NCI-H446 treated with DMSO at 0.1 percent for 48 hours (cell line): ENCODE results near the gene BRD4.

Experiments
- DNase-seq: peaks from one replicate; lab custom pipeline; 2025; lab: John Stamatoyannopoulos, UW

The BRD4 gene

DNA sequence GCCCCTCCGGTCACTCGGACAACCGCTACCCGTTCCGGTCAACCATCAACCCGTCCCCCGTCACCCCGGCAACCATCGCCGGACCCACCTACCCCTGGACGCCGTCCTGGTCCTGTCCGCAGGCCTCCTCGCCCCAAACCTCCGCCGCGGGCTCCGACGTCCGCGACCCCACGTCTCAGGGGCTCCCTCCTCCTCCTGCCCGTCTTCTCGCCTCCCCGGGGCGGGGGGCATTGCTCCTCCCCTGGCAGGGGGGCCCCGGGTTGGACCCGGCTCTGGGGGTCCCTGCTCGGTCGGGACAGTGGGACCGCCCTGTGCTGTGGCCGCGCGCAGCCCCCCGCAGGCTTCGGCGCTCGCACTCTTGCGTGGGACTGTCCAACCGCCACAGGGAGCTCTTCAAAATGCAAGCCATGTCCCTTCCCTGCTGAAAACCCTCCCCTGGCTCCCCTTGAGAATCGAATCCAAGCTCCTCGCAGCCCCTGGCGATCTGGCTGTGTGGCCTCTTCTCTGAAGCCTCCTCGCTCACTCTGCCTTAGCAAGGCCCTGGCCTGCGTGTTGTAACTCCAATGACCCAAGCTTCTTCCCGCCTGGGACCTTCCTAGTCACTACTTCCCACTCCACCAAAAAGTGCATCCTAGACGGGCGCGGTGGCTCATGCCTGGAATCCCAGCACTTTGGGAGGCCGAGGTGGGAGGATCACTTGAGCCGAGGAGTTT lies 108.5 kb downstream of the BRD4 start:
- no peak for DNase-seq

DNA sequence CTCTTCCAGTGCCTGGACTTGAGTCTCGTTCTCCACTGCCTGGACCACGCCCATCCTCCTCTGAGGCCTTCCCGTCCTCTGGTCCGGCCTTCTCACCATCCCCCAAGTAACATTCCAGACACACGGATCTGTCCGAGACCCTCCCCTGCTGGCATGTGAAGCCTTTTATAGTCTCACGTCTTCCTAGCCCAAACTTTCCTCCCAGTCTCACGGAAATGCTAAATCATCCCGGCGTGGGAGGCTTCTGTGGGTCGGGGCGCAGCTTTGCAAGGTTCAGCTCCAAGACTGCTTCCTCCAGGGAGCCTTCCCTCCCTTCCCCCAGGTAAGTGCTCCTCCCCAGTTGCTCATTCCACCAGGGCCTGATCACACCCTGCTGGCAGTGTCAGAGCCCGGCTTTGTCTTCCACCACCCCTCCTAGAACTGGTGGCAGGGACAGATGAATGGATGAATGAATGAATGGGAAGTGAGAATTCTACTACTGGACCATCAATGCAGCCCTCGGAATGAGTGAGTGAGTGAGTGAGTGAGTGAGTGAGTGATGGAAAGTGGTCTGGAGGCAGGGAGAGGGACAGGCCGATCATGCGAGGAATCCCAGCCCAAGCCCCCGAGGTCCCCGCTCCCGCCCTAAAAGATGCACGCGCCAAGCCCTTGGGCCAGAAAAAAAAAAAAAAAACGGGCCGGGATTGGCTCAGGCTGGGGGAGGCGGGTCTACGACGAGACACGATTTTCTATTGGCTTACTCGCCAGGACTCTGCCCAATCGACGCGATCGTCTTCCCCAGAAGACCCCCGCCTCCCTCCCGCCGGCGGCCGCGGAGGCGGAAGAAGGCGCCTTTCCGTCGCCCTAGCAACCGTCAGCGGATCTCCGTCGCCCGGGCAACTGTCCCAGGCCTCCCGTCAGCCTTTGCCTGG lies 109.3 kb downstream of the BRD4 start:
- peak; percentile 91 for DNase-seq

DNA sequence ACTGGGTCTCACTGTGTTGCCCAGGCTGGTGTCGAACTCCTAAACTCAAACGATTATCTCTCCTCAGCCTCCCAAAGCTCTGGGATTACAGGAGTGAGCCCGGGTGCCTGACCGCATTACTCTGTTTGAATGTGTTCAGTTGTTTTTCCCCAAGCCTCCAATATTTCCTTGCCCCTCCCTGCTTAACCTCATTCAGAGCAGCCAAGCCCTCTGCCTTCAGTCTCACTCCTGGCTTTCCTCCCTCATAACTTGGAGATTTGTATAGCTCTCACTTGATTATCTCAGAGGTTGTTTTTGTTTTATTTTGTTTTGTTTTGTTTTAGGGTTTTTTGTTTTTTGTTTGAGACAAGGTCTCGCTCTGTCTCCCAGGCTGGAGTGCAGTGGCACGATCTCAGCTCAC lies 111.5 kb downstream of the BRD4 start:
- no peak for DNase-seq

DNA sequence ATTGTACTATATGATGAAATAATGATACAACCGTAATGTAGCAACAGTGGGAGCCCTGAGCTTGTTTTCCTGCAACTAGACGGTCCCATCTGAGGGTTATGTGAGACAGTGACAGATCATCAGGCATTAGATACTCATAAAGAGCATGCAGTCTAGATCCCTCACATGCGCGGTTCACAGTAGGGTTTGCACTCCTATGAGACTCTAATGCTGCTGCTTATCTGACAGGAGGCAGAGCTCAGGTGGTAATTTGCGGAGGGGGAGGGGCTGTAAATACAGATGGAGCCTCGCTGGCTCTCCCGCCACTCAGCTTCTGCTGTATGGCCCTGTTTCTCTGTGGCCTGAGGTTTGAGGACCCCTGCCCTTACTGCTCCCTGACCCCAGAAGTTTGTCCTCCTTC lies 113.8 kb downstream of the BRD4 start:
- DNase-seq: no peak

DNA sequence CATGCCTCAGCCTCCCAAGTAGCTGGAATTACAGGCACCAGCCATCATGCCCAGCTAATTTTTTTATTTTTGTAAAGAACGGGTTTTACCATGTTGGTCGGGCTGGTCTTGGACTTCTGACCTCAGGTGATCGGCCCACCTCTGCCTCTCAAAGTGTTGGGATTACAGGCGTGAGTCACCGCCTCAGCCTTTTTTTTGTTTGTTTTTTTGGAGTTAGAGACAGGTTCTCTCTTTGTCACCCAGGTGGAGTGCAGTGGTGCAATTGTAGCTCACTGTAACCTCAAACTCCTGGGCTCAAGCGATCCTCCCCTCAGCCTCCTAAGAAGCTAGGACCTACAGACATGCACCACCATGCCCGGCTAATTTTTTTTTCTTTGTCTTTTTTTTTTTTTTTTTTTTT lies 116.0 kb downstream of the BRD4 start:
- DNase-seq: no peak

DNA sequence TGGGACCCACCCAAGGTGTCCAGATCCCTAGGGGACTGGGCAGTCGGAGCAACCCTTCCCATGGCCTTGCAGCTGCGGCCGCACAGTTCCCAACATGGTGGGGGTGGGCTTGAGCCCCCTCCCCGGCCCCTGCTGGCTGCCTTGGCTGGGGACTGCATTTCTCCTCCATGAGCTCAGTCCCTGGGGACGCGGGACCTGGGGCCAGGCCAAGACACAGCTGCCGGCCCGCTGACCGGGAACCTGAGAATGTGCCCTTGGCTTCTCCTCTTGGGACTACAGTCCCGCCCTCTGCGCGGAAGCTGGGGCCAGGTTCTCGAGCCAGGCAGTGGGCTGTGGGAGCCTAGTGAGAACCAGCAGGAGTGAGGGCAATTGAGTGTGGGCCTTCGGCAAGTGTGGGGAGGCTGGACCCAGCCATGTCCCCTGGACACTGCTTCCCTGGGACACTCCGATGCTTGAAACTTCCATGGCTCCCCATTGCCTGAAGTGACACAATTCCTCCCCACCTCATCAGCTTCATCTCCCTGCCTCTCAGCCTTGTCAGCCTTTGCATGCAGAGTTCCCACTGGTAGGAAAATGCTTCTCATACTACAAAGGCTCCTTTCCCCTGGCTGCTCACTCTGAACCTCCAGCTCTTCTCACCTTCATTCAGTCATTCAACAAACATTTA lies 118.5 kb downstream of the BRD4 start:
- no peak for DNase-seq

DNA sequence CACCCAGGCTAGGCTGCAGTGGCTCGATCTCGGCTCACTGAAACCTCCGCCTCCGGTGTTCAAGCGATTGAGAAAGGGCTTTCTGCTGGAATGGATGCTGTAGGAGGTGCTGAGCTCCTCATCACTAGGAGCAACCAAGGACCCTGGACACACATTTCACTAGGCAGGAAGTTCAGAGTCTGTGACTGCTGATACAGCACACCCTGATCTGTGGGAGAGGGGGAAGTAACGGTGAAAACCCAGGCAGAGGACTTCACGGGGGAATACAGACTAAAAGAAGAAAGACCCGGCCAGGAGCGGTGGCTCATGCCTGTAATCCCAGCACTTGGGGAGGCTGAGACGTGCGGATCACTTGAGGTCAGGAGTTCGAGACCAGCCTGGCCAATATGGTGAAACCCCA lies 119.6 kb downstream of the BRD4 start:
- DNase-seq: no peak

DNA sequence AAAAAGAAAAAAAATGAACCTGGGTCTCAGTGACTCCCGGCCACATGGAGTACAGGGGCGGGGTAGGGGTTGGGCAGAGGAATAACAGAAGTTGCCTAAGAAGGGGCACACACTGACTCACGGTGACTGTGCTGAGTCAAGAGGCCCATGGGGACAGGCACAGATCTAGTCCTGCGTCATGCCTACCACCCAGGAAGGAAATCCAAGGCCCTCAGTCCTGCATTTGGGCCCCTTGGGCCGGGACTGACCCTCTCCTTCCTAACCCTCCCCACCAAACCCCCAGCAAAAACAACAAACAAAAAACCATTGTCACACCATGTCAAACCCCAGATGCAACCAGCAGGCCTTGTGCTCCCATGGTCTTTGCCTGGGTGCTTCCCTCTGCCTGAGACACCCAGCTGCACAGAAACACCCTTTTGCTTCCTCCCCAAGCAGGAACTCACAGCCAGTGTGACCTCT lies 122.0 kb downstream of the BRD4 start:
- no peak for DNase-seq

DNA sequence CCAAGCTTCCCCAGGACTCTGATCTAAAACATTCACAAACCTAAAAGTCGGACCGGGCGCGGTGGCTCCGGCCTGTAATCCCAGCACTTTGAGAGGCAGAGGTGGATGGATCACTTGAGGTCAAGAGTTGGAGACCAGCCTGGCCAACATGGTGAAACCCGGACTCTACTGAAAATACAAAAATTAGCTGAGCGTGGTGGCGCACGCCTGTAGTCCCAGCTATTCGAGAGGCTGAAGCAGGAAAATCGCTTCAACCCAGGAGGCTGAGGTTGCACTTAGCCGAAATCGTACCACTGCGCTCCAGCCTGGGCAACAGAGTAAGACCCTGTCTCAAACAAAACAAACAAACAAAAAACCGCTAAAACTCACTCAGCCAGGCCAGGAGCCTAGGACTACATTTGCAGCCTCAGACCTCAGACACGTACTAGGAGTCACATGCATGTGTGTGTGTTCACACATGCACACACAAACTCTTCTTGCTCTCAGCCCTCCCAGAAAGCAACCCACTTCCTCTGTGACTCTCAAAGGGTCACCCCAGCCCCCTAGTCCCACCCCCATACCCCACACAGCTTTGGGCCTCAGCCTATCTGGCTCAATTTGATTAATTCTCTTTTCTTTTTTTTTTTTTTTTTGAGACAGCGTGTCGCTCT lies 130.8 kb downstream of the BRD4 start:
- no peak for DNase-seq

DNA sequence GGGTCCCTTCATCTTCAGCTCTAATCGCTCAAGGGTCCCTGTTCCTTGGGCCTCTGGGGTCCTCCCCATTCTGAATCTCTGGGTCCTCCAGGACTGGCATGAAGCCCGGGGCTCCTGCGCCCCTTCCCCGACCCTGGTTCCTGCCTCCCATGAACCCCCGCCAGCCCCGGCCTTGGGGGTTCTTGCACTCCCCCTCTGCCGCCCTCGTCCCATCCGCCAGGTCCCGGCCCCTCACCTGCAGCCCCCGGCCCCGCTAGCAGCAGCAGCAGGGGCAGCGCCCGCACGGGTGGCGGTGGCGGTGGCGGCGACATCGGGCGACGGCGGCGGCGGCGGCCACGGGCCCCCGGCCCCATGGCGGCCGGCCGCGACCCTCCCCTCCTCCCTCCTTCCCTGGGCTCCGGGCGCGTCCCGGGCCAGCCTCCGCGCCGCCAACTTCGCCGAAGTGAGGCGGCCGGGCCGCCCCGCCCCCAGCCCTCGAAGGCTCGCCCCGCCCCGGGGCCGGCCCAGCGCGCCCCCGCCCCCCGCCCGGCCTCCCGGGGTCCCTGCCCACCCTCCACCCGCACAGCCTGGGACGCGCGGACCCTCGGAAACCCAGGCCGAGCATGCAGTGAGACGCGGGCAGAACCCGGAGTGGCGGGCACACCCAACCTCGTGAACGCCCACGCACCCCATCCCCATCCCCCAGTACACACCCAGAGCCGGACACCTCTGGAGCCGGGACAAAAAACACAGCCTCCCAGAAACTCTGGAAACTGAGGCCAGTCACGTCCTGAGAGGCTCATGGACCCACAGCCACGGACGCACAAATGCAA lies 131.6 kb downstream of the BRD4 start, which contains the start of gene NOTCH3:
Gene NOTCH3, minus strand, starts transcription at position 443 of the 812 bp plus-strand sequence. Its CDS starts 90 bp downstream, at position 353.
- no peak for DNase-seq

DNA sequence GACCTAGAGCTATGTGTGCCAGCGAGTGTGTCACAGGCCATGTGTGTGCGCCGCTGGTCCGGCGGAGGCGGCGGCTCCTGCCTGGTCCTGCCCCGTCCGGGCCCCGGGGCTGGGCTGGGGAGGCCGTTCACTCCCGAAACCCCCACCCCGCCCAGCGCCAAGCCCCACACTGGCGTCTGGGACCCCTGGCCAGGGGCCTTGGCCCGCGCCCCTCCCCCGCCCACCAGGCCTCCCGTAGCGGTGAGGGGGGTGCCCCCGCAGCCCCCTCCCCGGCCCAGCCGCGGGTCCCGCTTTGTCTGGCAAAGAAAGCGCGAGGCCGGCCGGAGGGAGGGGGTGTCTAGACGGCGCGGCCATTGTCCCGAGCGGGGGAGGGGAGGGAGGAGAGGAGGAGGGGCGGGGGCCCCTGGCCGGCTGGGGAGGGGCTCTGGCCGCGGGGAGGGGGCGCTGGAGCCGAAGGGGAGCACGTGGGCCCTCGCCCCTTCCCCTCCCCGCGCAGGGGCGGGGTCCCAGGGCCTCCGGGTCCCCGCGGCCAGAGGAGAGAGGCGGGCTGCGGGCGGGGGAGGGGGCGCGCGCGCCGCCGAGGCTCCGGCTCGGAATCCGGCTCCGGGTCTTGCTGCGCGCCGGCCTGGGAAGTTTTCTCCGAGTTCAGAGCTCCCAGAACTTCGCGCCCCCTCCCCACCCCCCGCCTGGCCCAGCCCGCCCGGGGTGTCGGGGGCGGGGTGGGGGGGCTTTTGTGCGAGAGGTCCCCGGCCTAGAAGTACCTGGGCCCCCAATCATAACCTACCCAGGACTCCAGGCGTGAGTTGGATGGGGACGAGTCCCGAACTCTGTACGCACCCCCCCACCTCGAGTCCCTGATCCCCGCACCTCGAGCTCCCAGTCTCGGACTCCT lies 132.4 kb downstream of the BRD4 start:
- no peak for DNase-seq

DNA sequence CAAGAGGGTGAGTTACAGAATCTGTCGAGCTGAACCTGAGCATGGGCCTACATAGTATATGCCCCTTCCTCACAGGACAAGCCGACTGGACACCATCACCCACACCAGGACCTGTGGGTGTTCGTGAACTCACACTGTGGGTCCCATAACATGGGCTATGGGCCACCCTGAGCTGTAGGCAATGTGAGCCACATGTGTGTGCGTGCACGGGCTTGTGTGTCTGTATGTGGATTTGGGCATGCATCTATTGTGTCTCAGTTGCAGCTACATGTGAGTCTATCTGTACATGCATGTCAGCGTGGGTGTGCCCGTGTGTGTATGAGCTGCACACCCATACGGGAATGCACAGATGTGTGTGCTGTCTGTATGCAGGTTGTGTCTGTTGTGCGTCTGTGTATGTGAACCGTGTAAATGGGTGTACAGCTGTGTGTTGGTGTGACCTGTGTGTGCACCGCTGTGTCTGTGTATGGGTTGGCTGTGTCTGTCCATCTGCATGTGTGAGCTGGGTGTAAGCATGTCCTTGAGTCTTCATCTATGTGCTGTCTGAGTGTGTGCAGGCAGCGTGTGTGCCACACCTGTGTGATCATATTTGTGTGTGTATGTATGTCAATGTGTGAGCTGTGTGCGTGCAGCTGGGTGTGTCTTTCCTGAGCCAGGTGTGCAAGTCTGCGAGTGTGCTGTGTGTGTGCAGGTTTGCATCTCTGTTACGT lies 133.2 kb downstream of the BRD4 start:
- DNase-seq: no peak

DNA sequence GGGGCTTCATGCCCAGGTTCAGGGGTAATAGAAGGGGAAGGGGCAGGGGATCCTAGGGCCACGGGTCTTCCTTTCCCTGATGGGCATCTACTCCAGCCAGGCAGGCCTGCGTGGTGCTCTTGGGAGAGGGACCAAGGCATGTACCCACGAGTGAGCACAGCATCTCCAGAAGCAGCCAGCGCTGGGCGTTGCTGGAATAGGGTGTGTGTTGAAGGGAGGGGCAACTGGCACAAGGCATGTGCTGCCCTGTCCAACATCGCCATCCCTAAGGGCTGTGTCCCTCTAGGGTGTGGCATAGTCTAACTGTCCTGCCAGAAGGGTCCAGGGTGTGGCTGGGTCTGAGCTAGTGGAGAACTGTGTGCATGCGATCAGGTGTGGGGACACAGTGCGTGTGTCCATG lies 134.4 kb downstream of the BRD4 start:
- DNase-seq: no peak

DNA sequence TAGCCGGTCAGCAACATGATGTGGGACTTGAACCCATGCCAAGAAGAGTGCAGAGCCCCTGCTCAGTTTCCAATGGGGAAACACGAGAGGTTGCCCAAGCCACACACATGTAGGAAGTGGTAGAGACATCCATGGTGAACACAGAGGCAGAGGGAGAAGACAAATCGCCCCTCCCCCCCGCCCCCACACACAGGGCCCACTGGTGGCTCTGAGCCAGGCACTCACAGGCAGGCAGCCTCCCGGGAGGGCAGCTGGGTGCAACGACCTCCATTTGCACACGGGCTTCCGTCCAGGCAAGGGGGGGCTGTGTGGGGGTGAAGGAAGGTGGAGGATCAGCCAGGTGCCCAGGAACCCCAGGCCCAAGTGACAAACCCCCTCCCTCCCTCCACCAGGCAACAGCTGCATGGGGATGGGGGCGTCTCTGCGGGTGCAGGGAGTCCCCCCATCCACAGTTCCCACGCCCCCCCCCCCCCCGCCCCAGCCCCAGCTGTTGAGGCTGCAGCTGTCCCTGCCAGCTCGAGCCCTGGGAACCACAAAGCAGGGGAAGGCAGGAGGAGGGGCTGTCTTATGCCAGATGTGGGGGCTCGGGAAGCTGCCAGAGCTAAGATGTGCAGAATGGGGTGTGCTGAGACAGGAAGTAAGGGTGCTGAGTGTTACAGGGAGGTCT lies 134.9 kb downstream of the BRD4 start:
- DNase-seq: no peak

DNA sequence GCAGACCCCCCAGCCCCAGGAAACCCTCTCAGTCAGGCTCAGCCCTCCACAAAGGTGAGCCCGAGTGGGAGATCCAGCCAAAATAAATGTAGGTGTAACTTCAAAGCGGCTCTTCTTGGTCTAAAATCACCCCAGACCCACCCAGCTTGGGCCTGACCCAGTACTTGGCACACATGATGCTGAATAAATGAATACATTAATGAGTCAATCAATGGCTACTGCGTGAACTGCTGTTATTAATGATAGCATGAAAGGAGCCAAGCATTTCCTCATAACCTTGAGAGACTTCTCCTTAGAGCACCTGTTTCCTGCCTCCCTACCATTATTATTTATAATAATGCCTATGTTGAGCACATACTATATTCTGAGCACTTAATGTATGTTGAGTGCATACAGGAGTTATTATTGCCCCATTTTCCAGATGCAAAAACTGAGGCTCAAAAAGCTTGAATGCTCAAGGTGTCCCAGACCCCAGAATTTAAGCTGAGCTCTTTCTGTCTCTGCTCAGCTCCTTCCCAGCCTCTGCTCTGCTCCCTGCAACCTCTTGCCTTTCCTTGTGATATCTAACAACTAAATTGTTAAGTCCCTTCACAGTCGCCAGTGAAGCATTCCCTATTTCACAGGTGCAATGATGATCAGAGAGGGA lies 135.9 kb downstream of the BRD4 start:
- no peak for DNase-seq

DNA sequence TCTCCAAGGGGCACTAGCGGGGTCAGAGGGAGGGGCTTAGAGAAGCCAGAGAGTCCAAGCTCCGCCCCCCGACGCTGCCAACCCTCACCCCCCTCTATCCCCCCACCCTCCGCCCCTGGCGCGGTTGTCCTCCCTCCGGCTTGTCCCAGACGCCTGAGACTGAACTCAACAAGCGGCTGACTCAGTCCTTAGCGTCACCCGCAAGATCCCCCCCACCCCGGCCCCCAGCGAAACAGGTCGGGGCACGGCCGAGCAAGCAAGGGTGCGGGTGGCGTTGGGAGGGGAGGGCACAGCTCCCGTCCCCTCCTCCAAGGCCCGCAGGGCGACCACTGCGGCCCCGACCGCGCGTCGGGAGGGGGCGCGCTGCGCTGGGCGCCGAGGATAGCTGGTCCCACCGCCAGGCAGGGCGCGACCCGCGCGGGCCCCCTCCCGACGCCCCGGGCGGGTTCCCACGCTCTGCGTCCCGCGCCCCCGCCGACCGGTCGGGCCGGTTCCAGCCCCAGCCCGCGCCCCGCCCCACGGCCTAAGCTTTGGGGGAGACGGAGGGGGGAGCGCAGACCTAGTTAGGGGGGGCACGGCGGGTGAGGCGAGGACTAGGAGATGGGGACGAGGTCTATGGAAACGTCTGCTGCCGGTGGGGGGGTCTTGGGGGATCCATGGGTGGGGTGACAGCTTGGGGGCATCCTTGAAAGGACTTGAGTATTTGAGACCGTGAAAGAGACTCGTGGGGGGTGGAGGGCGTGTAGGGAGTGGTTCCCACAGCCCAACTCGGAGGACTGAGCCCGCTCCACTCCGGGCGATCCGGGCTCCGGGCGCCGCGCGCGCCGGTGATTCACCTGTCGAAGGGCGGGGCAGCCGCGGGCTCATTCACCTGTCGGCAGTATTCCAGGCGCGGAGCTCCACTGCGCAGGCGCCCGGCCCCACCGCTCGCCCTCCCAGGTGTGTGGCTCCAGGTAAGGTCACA lies 136.7 kb downstream of the BRD4 start:
- no peak for DNase-seq

DNA sequence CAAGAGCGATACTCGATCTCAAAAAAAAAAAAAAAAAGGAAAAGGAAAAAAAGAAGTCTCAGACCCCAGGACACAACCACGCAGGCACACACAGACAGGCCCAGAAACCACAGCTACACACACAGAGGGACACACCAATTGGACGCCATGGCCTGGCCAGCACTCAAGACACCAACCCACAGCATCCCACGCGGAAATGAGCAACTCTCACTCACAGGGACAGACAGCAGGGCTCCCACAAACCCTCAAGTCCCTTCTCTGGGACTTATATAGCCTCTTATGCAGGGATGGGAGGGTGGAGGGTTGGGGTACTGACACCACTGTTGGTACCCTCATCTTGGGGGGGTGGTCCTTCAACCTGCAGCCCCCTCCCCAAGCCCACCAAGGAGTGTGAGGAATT lies 137.4 kb downstream of the BRD4 start:
- DNase-seq: no peak
